GM18505 (cell line): ENCODE results near the gene ARRB1.

Source experiments
- ATAC-seq: cut with Tn5 transposase; IDR thresholded peaks from one replicate; pipeline ENCODE4 v1.9.1; 2021; ENCODE audit not compliant: unreplicated experiment
- POLR2A ChIP-seq: IDR thresholded peaks from 4 replicates; pipeline ENCODE4 v1.6.1; 2011; ENCODE audit warnings: borderline replicate concordance; ENCODE audit not compliant: insufficient read depth, insufficient read length; ENCODE audit errors: extremely low read depth

ARRB1 gene

GRCh38 chr11:75351541-75351790 lies at the start of gene ARRB1:
Gene ARRB1, minus strand, starts transcription at chr11:75351661. Its CDS starts 54 bp downstream, at chr11:75351607.
- peak; percentile 46 for ATAC-seq
- no peak for TF ChIP-seq POLR2A

- no peak for ATAC-seq
- TF ChIP-seq POLR2A = no peak
These were observed 48.8 kb upstream of the ARRB1 start for GRCh38 chr11:75400146-75400865.

GRCh38 chr11:75399344-75400145 lies 48.1 kb upstream of the ARRB1 start, which contains the start of gene RPS3:
Gene RPS3, plus strand, starts transcription at chr11:75399518. Its CDS starts 30 bp downstream, at chr11:75399548.
- peak; percentile 99 for TF ChIP-seq POLR2A
- ATAC-seq = peak; percentile 83

GRCh38 chr11:75398906-75399305 lies 47.4 kb upstream of the ARRB1 start:
- peak; percentile 12 for ATAC-seq
- TF ChIP-seq POLR2A = no peak

- no peak for TF ChIP-seq POLR2A
- no peak for ATAC-seq
These were observed 42.8 kb upstream of the ARRB1 start for GRCh38 chr11:75394085-75394840.

GRCh38 chr11:75389925-75390324 lies 38.5 kb upstream of the ARRB1 start:
- no peak for TF ChIP-seq POLR2A
- no peak for ATAC-seq

- no peak for ATAC-seq
- no peak for TF ChIP-seq POLR2A
These were observed 37.8 kb upstream of the ARRB1 start for GRCh38 chr11:75389276-75389605.

- ATAC-seq = no peak
These were observed 37.2 kb upstream of the ARRB1 start for GRCh38 chr11:75388386-75389275.

GRCh38 chr11:75387736-75388294 lies 36.4 kb upstream of the ARRB1 start:
- no peak for ATAC-seq
- TF ChIP-seq POLR2A = no peak

More at GRCh38 chr11:75388386-75389275, 37.2 kb upstream of the ARRB1 start:
- no peak for TF ChIP-seq POLR2A

GRCh38 chr11:75386942-75387630 lies 35.6 kb upstream of the ARRB1 start:
- TF ChIP-seq POLR2A = no peak
- ATAC-seq = no peak

- ATAC-seq = no peak
- TF ChIP-seq POLR2A = no peak
These were observed 33.1 kb upstream of the ARRB1 start for GRCh38 chr11:75384438-75385080.

GRCh38 chr11:75383246-75383645 lies 31.8 kb upstream of the ARRB1 start:
- no peak for TF ChIP-seq POLR2A
- no peak for ATAC-seq

- TF ChIP-seq POLR2A = no peak
- ATAC-seq = no peak
These were observed 29.4 kb upstream of the ARRB1 start for GRCh38 chr11:75380716-75381420.
